GM12878 (cell line): Measurements from ENCODE around the gene OCA2. TPM values are rescaled to one million over a fixed set of nuclear protein-coding genes. Genes with fewer than 3 reads are reported as not detected.

Source experiments
- BACH1 ChIP-seq: fragments of 450-650 bp; IDR thresholded peaks from 2 replicates; pipeline ENCODE4 v1.6.1; 2017; ENCODE audit warnings: mild to moderate bottlenecking, borderline replicate concordance
- HDAC2 ChIP-seq: fragments of 200-600 bp; sonication (generic); IDR thresholded peaks from 2 replicates; pipeline ENCODE4 v1.6.1; 2017
- HDAC6 ChIP-seq: fragments of 200-600 bp; sonication (generic); IDR thresholded peaks from one replicate; pipeline ENCODE4 v1.8.0; 2017; ENCODE audit warnings: antibody characterized with exemption; ENCODE audit not compliant: unreplicated experiment
- MYB ChIP-seq: fragments of 150-350 bp; IDR thresholded peaks from 2 replicates; pipeline ENCODE4 v1.6.1; 2014; ENCODE audit warnings: mild to moderate bottlenecking, low read depth, low read length, borderline replicate concordance
- NFYA ChIP-seq: IDR thresholded peaks from 2 replicates; pipeline ENCODE4 v1.6.1; 2011; ENCODE audit warnings: low read depth, mild to moderate bottlenecking, low read length, improper control_type of control experiment, borderline replicate concordance
- PAX5 ChIP-seq: IDR thresholded peaks from 2 replicates; pipeline ENCODE4 v1.6.1; 2011; ENCODE audit warnings: low read depth, low read length, borderline replicate concordance
- POLR2AphosphoS5 ChIP-seq: IDR thresholded peaks from 2 replicates; pipeline ENCODE4 v1.6.1; 2011; ENCODE audit warnings: mild to moderate bottlenecking, low read length, inconsistent platforms
- SIX5 ChIP-seq: IDR thresholded peaks from 2 replicates; pipeline ENCODE4 v1.6.1; 2011; ENCODE audit warnings: mild to moderate bottlenecking, low read depth, low read length, moderate library complexity; ENCODE audit not compliant: severe bottlenecking
- SMC3 ChIP-seq: IDR thresholded peaks from 2 replicates; pipeline ENCODE4 v1.6.1; 2011; ENCODE audit warnings: low read length, improper control_type of control experiment, borderline replicate concordance
- SREBF2 ChIP-seq: IDR thresholded peaks from 2 replicates; pipeline ENCODE4 v1.6.1; 2012; ENCODE audit warnings: mild to moderate bottlenecking, low read length
- TARDBP ChIP-seq: IDR thresholded peaks from 2 replicates; pipeline ENCODE4 v1.6.1; 2016; ENCODE audit warnings: borderline replicate concordance
- ZBTB4 ChIP-seq: fragments of 450-650 bp; formaldehyde crosslinking; IDR thresholded peaks from 2 replicates; pipeline ENCODE4 v1.4.0; 2022; ENCODE audit warnings: mild to moderate bottlenecking, moderate library complexity
- ZNF687 ChIP-seq: fragments of 450-650 bp; IDR thresholded peaks from 2 replicates; pipeline ENCODE4 v1.6.1; 2017; ENCODE audit warnings: mild to moderate bottlenecking, moderate library complexity
- polyA plus RNA-seq, 11 experiments: library from polyadenylated mRNA; depleted of rRNA in 4 of 11; unstranded in 6 of 11; stranded (reverse) in 5 of 11; fragments of >200 nt; fragmentation: Nextera tagmentation in 4 of 11; fragmentation: Illumina TruSeq in 1 of 11; extraction: Ambion mirVana in 4 of 11; extraction: Trizol in 1 of 11; gene quantifications; 1 replicate in 1 of 11; 2 replicates in 10 of 11; pipeline versions ENCODE4 v1.2.1 to v1.2.3, GENCODE V29; 2011 to 2016; ENCODE audit warnings: inconsistent platforms in 2 of 11, missing spikeins in 2 of 11, low read depth in 1 of 11
- total RNA-seq, 4 experiments: library from RNA; depleted of rRNA in 3 of 4; stranded (reverse); fragments of >200 nt in 3 of 4; fragmentation: Illumina TruSeq in 1 of 4; extraction: Trizol in 1 of 4; gene quantifications; 2 replicates each; pipeline versions ENCODE4 v1.2.1 to v1.2.3, GENCODE V29; 2013 to 2021

Gene OCA2
- total and polyA plus RNA-seq, 10 of the 15 experiments (the other 5 are each of a cell fraction or from before 2014, with no cell fraction given), result 0.04 to 1.8 TPM; not detected in 8

GRCh38 chr15:27784107-27784506, 315.0 kb downstream of the OCA2 start (continued):
- TF ChIP-seq ZBTB4 (CRISPR knock-in tag) (no peak), POLR2AphosphoS5 (no peak), PAX5 (no peak), TARDBP (no peak), NFYA (no peak), MYB (no peak), SREBF2 (no peak), SIX5 (no peak), SMC3 (no peak), BACH1 (no peak), ZNF687 (no peak), HDAC2 (no peak), HDAC6 (no peak)
- TF ChIP-seq, all 136 proteins: peak for 0
